RWPE1 (cell line): ENCODE measurements around the gene ZNF830.
"Not testable (repeated sequence)": the region's sequence is repeated elsewhere in the genome, so short reads cannot be mapped to it uniquely, and the experiment has no call there.

Experiments used
- CTCF ChIA-PET: fragments of 350-600 bp; sonication (Branson Sonifier 250); formaldehyde crosslinking; extraction: SDS; loops from one replicate; lab custom pipeline; 2021; lab: Yijun Ruan, JAX
- POLR2A ChIA-PET: fragments of 400-600 bp; formaldehyde crosslinking; extraction: SDS; loops from one replicate; lab custom pipeline; 2020; ENCODE audit warnings: antibody characterized with exemption; ENCODE audit not compliant: low non-redundant PET; lab: Yijun Ruan, JAX
- DNase-seq: peaks from one replicate; pipeline ENCODE4 v3.0.0; 2012; ENCODE audit warnings: low spot score
- H3K27ac ChIP-seq: fragments of 450-650 bp; 2 replicates; pipeline ENCODE4 v1.5.1; 2017
- TF ChIP-seq, protein P1 (sequence below): fragments of 450-650 bp; conservative IDR thresholded peaks from 2 replicates; pipeline ENCODE4 v1.5.1; 2017; ENCODE audit warnings: low read depth, mild to moderate bottlenecking

ZNF830 gene

DNA sequence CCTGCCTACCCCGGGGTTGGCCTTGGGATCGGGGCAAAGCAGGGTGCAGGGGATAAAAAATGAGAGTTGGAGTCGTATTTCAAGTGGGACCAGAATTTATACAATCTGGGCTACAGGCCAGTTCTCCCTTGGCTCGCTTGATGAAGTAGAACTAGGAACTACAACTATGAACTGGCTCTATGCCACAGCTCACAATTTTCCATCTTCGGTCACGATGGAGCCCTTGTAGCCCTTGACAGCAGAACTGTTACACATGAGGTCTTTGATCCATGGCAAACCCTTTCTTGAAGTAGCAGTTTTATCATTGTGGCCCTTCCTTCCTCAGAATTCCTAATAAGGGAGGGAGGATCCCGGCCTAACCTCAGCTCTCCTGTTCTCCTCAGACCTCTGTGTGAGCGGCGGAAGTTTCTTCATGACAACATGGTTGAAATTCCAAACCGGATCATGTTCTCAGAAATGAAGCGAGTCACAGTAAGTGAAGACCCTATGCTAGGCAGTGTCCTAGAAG lies 36.1 kb downstream of the ZNF830 start:
- TF ChIP-seq, protein P1, sequence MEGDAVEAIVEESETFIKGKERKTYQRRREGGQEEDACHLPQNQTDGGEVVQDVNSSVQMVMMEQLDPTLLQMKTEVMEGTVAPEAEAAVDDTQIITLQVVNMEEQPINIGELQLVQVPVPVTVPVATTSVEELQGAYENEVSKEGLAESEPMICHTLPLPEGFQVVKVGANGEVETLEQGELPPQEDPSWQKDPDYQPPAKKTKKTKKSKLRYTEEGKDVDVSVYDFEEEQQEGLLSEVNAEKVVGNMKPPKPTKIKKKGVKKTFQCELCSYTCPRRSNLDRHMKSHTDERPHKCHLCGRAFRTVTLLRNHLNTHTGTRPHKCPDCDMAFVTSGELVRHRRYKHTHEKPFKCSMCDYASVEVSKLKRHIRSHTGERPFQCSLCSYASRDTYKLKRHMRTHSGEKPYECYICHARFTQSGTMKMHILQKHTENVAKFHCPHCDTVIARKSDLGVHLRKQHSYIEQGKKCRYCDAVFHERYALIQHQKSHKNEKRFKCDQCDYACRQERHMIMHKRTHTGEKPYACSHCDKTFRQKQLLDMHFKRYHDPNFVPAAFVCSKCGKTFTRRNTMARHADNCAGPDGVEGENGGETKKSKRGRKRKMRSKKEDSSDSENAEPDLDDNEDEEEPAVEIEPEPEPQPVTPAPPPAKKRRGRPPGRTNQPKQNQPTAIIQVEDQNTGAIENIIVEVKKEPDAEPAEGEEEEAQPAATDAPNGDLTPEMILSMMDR, result no peak
- DNase-seq, result no peak
- ChIA-PET CTCF (interaction anchor here (0.7 to 0.8 kb wide), 2 partner anchors 123 to 132 kb away, joined by 3 read pairs; no protein-coding TSS in a partner anchor), POLR2A (no interaction called here)
- H3K27ac ChIP-seq, result no peak overlapping the region

GRCh38 chr17:34998205-34998604 lies 36.9 kb downstream of the ZNF830 start:
- TF ChIP-seq, protein P1, result peak; percentile 76
- POLR2A ChIA-PET, result no interaction called here
- H3K27ac ChIP-seq, result no peak overlapping the region
- CTCF ChIA-PET, result interaction anchor here (0.5 to 2.6 kb wide), 4 partner anchors 121 to 466 kb away, joined by 3 to 13 read pairs (median 3); partner anchors contain the start of gene RAD51D
- peak; percentile 75 for DNase-seq

DNA sequence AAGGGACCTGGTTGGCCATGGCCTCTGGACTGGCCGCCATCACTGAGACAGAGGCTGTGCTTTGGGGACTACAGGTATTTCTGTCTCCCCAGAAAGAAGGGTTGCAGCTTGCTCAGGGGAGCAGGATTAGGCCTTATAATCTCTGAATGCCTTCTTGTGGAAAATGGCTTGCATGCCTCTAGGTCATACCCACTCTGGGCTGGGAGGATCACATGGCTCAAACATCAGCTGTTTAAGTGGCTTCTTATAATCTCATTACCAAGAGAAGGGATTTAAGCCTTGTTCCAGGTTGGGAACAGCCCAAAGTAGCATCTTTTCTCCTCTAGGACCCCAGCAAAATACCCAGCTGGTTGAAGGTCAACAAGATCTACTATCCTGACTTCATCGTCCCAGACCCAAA lies 38.1 kb downstream of the ZNF830 start:
- ChIA-PET CTCF (interaction anchor here (1.9 to 2.6 kb wide), 2 partner anchors 90 to 120 kb away, joined by 4 to 13 read pairs; partner anchors contain the start of gene RAD51D), POLR2A (no interaction called here)
- no peak overlapping the region for H3K27ac ChIP-seq

GRCh38 chr17:35000965-35001364 lies 39.6 kb downstream of the ZNF830 start:
- CTCF ChIA-PET, result interaction anchor here (1.9 to 2.6 kb wide), 2 partner anchors 89 to 118 kb away, joined by 4 to 13 read pairs; partner anchors contain the start of gene RAD51D
- POLR2A ChIA-PET, H3K27ac ChIP-seq, DNase-seq: not testable (repeated sequence)

More for the DNA sequence above, 38.1 kb downstream of the ZNF830 start:
- TF ChIP-seq, protein P1, result no peak
- DNase-seq, result no peak

DNA sequence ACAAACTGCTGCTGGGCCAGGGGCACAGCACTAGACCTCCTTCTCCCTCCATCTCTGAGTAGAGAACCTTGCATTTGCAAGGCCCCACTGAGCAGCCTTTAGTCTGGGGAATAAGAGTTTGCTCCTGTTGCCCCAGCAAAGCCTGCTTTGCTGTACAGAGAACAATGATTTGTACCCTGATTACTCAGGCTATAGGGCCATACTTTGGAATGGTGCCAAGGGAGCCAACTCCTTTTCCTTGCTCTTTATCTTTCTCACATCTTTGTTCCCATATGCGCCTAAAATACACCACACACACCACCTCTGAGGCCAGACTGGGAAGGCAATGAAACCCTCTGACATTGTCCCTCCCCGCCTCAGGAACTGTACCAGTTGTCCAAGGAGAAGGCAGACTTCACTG lies 40.2 kb downstream of the ZNF830 start:
- CTCF ChIA-PET, result interaction anchor here (1.9 kb wide), 1 partner anchor 88 kb away, joined by 4 read pairs; no protein-coding TSS in a partner anchor

GRCh38 chr17:35002876-35003551 lies 41.7 kb downstream of the ZNF830 start:
- ChIA-PET POLR2A (no interaction called here), CTCF (interaction anchor here (0.9 kb wide), 1 partner anchor 117 kb away, joined by 3 read pairs; the partner anchor contains the start of gene RAD51D)
- no peak overlapping the region for H3K27ac ChIP-seq
- DNase-seq, result no peak
- TF ChIP-seq, protein P1, result no peak

More for the DNA sequence above, 40.2 kb downstream of the ZNF830 start:
- TF ChIP-seq, protein P1, result no peak
- POLR2A ChIA-PET, result no interaction called here
- H3K27ac ChIP-seq, result no peak overlapping the region
- no peak for DNase-seq

- no peak for DNase-seq
- ChIA-PET CTCF (no interaction called here), POLR2A (no interaction called here)
- TF ChIP-seq, protein P1, result no peak
- H3K27ac ChIP-seq, result no peak overlapping the region
Measured at GRCh38 chr17:35003778-35004177, 42.4 kb downstream of the ZNF830 start.
